ENCODE measurements around the gene CYBA.
"Not testable (repeated sequence)": the region's sequence is repeated elsewhere in the genome, so short reads cannot be mapped to it uniquely, and the experiment has no call there.

The CYBA gene

GRCh38 chr16:88671806-88672205 is 21.0 kb upstream of the CYBA start:
- no peaks in the 10 kb centered on the region for H3K36me3 ChIP-seq (replicated peaks)
- H3K27ac ChIP-seq, result no peak overlapping the region
- H3K4me3 ChIP-seq (ENCODE audit: low read depth, low read length), result no peak overlapping the region
- DNase-seq, result no peak
- TF ChIP-seq CTCF (IDR thresholded peaks at IDR 0.05; ENCODE audit: low read depth, low read length, missing control alignments), result no peak
- in situ Hi-C loops (cut with HindIII; ENCODE audit: low pct_ligation_motif_present, low sequenced_read_pairs), result no loop called here
- H3K27me3 ChIP-seq (replicated peaks), result no peaks in the 10 kb centered on the region

- Histone ChIP-seq H3K36me3 (replicated peaks) (no peaks in the 10 kb centered on the region), H3K27ac (no peak overlapping the region), H3K27me3 (replicated peaks) (no peaks in the 10 kb centered on the region), H3K4me3 (ENCODE audit: low read depth, low read length) (no peak overlapping the region)
- no peak for TF ChIP-seq CTCF (IDR thresholded peaks at IDR 0.05; ENCODE audit: low read depth, low read length, missing control alignments)
- in situ Hi-C loops (cut with HindIII; ENCODE audit: low pct_ligation_motif_present, low sequenced_read_pairs), result no loop called here
- no peak for DNase-seq
Observed at GRCh38 chr16:88669980-88670379, 19.1 kb upstream of the CYBA start.

DNA sequence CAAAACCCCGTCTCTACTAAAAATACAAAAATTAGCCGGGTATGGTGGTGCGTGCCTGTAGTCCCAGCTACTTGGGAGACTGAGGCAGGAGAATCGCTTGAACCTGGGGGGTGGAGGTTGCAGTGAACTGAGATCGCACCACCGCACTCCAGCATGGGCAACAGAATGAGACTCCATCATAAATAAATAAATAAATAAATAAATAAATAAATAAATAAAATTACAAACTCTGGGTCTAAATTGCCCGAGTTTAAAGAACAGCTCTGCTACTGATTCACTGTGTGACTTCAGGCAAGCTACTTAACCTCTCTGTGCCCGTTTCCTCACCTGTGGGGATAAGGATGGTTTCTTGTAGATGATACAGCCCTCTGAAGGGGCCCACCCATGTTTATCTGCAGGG is 18.6 kb upstream of the CYBA start:
- DNase-seq; H3K36me3 ChIP-seq (replicated peaks); H3K27ac ChIP-seq; in situ Hi-C loops (cut with HindIII; ENCODE audit: low pct_ligation_motif_present, low sequenced_read_pairs); H3K27me3 ChIP-seq (replicated peaks); H3K4me3 ChIP-seq (ENCODE audit: low read depth, low read length): not testable (repeated sequence)

GRCh38 chr16:88667461-88667860 is 16.6 kb upstream of the CYBA start:
- Histone ChIP-seq H3K36me3 (replicated peaks) (no peaks in the 10 kb centered on the region), H3K4me3 (ENCODE audit: low read depth, low read length) (no peak overlapping the region), H3K27me3 (replicated peaks) (no peaks in the 10 kb centered on the region), H3K27ac (no peak overlapping the region)
- TF ChIP-seq CTCF (IDR thresholded peaks at IDR 0.05; ENCODE audit: low read depth, low read length, missing control alignments), result peak; percentile 50
- in situ Hi-C loops (cut with HindIII; ENCODE audit: low pct_ligation_motif_present, low sequenced_read_pairs), result no loop called here
- no peak for DNase-seq

DNA sequence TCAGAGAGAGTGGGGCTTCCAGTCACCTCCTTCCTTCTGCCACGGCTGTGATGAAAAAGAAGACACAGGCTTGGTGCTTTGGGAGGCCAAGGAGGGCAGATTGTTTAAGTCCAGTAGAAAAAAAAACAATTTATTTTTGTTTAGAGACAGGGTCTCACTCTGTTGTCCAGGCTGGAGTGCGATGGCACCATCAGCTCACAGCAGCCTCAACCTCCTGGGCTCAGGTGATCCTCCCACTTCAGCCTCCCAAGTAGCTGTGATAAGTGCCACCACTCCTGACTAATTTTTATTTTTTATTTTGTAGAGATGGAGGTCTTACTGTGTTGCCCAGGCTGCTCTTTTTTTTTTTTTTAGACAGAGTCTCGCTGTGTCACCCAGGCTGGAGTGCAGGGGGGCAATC is 14.7 kb upstream of the CYBA start:
- Histone ChIP-seq H3K27ac (no peak overlapping the region), H3K27me3 (replicated peaks) (no peaks in the 10 kb centered on the region), H3K4me3 (ENCODE audit: low read depth, low read length) (no peak overlapping the region), H3K36me3 (replicated peaks) (no peaks in the 10 kb centered on the region)
- in situ Hi-C loops (cut with HindIII; ENCODE audit: low pct_ligation_motif_present, low sequenced_read_pairs), result no loop called here
- no peak for TF ChIP-seq CTCF (IDR thresholded peaks at IDR 0.05; ENCODE audit: low read depth, low read length, missing control alignments)
- DNase-seq, result no peak

- in situ Hi-C loops (cut with HindIII; ENCODE audit: low pct_ligation_motif_present, low sequenced_read_pairs), result no loop called here
- Histone ChIP-seq H3K27ac (no peak overlapping the region), H3K36me3 (replicated peaks) (peaks cover under 1% of the 10 kb centered on the region), H3K27me3 (replicated peaks) (no peaks in the 10 kb centered on the region), H3K4me3 (ENCODE audit: low read depth, low read length) (no peak overlapping the region)
- no peak for TF ChIP-seq CTCF (IDR thresholded peaks at IDR 0.05; ENCODE audit: low read depth, low read length, missing control alignments)
- DNase-seq, result no peak
Observed at GRCh38 chr16:88665148-88665547, 14.3 kb upstream of the CYBA start.

Measured in brain microvascular endothelial cell (primary cell).